Stimulated activated CD4-positive, alpha-beta T cell treated with anti-CD3 and anti-CD28 coated beads, Interleukin-15, amount 100 ng/mL, for 24 hours (primary cell): ENCODE measurements around the gene CXCR5.

Experiments used
- DNase-seq: peaks from one replicate; pipeline ENCODE4 v3.0.0-alpha.2; 2020

CXCR5 gene

DNA sequence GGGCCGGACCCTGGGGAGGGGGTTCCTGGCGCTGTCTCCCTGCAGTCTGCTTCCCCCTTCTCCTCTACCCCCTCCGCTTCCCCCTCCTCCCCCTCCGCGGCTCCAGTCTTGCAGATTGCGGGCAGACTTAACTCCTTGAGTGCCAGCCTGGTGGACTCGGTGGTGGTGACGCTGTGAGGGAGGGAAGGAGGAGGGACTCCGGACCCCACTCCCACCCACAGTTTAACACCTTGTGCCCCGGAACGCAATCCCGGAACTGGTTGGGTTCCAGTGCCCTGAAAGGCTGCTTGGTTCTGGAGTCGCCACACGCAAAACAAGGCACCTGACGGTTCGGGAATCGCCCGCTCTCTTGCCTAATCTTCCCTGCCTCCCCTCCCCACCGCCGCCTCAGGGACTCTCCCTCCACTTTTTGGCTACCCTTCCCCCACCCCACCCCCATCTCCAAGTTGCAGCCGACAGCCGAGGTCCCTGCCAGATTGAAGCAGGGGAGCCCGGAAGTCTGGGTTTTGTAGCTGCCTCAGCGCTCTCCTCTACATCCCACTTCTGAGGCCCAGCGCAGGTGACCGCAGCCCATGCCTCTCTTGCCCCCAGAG, 45.9 kb downstream of the CXCR5 start:
- peak; percentile 83 for DNase-seq

GRCh38 chr11:118930094-118930712, 46.5 kb downstream of the CXCR5 start:
- peak; percentile 90 for DNase-seq

GRCh38 chr11:118931571-118931970, 47.9 kb downstream of the CXCR5 start:
- no peak for DNase-seq

- DNase-seq = no peak
Measured at GRCh38 chr11:118933486-118933885, 49.8 kb downstream of the CXCR5 start.

DNA sequence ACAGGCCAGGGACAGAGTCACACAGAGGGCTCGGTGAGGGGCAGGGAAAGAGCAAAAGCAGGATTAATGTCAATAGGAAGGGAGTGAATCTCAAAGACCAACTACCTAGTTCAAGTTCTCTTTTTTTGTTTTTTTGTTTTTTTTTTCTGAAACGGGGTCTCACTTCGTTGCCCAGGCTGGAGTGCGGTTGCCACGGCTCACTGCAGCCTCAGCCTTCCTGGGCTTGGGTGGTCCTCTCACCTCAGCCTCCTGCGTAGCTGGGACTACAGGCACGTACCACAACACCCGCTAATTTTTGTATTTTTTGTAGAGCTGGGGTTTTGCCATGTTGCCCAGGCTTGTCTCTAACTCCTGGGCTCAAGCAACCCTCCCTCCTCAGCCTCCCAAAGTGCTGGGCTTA, 51.7 kb downstream of the CXCR5 start:
- no peak for DNase-seq

DNA sequence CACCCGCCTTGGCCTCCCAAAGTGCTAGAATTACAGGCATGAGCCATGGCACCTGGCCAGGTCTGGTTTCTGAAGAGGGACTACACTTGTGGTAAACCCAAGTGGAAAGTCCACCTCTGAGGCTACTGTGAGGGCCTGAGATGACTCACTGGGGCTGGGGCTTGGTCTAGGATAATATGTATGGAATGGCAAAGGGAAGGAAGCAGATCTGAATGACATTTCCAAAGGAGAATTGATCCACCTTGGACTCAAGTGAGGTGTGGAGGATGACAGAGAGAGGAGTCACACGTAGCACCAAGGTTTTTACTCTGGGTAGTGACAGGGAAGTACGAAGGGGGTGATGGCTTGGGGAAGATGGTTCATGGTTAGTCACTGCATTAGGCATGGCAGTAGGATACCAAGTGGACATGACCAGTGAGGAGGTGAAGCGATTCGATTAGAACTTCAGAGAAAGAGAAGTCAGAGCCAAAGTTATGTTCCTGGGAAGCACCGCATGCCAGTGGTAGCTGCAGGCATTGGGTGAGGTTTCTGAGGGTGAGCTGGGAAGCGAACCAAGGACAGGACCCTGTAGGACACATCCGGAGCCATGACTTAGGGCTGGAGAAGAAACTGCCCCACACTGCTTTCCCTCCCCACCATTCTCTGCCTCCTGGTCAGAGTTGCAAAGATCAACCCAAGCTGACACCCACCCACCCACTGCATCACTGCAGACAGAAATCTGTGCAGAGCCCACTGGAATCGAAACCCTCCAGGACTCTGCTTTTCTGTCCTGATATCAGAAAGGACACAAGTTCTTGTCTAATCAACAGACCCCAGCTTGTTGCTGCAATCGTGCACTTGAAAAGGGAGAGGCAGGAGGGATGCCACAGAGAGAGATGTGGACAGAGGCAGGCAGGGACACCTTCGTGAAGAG, 55.1 kb downstream of the CXCR5 start:
- DNase-seq = no peak

GRCh38 chr11:118939404-118939915, 55.8 kb downstream of the CXCR5 start:
- no peak for DNase-seq

GRCh38 chr11:118939953-118940598, 56.4 kb downstream of the CXCR5 start:
- peak; percentile 82 for DNase-seq

GRCh38 chr11:118947091-118947490, 63.4 kb downstream of the CXCR5 start:
- no peak for DNase-seq
